Fibroblast of skin of left biceps (primary cell): ENCODE data around the gene MPI.
A peak's percentile ranks its signal among the peaks of the same experiment; 100 is the strongest.

Source experiments
- DNase-seq, 2 experiments: peaks; one replicate each; pipeline ENCODE4 v3.0.0-alpha.2; 2013; ENCODE audit warnings: low read depth in 2 of 2

MPI gene, protein sequence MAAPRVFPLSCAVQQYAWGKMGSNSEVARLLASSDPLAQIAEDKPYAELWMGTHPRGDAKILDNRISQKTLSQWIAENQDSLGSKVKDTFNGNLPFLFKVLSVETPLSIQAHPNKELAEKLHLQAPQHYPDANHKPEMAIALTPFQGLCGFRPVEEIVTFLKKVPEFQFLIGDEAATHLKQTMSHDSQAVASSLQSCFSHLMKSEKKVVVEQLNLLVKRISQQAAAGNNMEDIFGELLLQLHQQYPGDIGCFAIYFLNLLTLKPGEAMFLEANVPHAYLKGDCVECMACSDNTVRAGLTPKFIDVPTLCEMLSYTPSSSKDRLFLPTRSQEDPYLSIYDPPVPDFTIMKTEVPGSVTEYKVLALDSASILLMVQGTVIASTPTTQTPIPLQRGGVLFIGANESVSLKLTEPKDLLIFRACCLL

DNA sequence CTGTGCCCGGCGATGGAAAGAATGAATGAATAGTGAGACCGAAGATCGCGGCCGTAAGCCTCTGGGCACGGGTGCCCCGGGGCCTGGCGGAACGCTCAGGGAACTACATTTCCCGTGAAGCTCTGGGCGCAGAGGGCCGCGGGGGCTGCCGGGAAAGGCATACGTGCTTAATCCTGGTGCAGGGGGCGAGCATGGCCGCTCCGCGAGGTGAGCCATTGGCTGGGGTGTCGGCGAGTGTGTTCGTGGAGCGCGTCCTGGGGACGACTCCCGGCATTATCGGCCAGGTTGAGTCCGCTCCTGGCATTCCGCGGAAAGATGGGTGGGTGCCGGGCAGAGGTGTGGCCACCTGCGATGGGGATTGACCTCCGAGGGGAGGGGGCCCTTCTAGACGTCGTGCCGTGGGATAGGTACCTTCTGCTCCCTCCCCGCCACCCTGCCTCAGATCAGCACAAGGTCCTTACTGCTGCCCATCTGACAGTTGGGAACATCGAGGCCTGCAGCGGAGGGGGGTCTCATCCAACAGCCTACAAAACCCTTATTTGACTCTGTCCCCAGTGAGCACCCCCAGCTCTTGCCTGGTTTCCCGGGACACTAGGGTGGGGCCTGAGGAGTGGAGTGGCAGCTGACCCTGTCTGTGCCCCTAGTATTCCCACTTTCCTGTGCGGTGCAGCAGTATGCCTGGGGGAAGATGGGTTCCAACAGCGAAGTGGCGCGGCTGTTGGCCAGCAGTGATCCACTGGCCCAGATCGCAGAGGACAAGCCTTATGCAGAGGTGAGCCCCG lies at the start of gene MPI:
MPI (plus strand) TSS at position 160 of the 782 bp plus-strand sequence; CDS start at position 192, 32 bp downstream.
- DNase-seq = peak in 1 of 2 experiments; percentile 39

DNA sequence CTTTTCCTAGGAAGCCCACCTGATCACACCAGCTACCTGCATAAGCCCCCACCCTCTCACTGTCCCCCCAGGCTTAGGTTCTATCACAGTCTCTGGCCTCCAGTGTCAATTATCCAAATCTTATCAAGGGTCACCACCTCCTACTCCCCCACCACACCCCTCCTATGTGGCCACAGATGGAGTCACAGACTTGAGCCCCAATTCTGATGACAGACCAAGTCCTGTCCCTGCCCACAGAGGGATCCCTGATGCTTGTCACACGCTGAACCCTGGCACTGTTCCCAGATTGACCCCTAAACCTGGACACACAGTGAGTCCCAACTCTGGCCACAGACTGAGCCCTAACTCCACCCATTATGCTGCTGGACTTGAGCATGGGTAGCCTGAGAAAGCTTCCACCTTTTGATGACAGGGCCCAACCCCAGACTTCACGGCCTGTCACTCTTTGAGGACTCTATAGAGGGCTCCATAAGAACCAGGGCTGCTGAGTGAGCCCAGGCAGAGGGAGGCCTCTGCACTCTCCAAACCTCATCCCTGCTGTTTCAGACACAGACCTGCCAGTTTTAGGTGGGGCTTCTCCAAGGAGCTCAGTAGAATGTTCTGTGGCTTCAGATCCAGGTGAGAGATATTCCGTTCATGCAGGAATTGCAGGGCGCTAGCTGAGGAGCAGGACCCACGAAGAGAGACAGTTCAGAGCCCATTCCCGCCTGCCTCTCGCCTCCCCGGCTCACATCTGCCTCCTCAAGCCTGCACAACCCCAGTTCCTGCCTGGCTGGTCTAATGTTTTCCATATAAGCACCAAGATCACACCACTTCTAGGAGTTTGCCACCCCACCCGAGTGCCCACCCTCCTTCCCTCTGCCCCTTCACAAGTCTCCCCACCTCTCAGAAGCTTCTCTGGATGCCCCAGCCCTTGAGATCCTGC lies 48.7 kb upstream of the MPI start:
- no peak for DNase-seq

DNA sequence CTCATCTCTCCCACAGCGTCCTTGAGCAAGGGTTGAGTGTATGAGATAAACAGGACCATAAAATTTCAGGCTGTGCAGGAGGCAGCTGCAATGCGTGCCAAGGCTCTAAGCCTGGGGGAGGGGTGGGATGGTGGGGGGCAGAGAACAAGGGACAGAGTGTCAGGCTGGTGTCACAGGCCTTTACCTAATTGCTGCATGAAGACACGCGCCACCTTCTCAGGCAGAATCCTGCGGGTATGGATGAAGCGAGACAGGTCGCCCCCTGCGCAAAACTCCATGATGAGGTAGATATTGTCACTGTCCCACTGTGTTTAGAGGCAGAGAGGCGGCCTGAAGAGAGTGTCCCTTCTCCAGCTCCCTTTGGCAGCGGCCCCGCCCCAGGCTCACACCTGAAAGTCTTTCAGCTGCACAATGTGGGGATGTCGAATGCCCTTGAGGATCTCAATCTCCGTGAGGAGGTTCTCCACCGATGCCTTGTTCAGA lies 47.9 kb upstream of the MPI start:
- no peak for DNase-seq

DNA sequence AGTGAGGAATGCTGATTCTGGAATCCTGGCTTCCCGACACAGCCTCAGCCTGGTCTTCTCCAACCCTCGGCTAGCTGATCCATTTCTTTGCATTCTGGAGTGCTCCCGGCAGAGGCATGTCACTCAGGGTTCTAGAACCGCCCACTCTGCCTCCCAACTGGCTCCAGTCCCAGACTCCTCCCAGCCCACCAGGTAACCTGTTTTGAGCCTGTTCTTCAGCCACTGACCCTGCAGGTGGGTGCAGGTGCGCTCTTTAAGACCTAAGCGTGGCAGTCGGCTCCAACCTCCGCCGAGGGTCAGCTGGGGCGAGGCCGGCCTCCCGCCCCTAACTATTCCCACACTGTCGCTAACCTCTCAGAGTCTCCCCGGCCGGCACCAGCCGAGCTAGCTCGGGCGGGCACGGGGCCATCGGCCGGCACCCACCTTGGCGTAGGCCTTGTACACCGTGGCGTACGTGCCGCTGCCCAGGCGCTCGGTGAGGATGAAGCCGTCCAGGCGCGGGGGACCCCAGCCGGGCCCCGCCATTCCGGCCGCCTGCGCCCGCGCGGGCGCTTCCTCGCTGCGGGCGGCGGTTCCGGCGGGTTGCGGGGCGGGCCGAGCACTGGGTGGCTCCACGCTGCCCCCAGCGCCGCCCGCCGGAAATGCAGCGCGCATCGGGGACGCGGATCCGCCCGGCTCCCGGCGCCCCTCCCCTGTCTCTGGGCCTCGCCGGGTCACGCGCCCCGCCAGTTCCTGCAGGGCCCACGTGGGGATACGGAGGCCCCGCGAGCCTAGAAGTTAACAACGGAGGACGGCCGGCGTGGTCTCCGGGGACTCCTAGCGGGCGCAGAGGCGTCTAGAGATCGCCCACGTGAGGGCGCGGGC lies 47.0 kb upstream of the MPI start, which contains the start of gene ULK3:
ULK3 (minus strand) TSS at position 576 of the 864 bp plus-strand sequence; CDS start at position 525, 51 bp downstream.
- peak; percentile 56 to 60 for DNase-seq

DNA sequence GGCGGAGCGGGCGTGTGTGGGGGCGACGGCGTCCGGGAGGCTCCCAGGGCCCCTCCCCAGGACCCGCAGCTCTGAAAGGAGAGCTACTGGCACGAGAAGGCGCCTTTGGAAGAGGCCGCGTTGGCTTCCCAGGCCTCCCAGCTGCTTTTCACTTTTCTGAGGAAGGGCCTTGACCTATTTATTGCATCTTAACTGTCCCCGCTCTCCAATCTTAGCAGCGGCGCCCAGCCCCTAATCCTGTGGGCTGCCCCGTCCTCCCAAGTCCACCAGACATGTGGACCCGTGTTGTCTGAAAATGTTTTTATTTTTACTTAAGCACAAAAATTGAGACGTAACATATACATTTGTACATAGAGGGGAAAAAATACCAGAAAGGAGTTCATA lies 46.4 kb upstream of the MPI start:
- DNase-seq = no peak

DNA sequence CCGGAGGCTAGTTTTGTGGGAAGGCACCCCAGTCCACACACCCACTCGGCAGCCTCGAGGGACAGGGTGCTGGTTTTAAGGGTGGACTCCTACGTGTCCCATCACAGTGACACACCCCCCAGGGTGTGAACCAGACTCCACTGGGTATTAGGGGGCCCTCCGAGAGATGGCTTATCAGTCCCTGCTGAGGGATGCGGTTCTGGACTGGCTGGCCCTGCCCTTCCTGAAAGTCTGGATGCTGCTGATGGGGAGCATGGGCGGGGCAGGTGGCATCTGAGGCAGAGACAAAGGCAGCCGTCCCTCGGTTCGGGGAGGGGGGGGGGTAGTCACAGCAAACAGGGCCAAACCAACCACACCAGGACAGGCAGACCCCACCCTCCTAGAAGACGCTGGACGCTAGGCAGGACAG lies 45.9 kb upstream of the MPI start:
- DNase-seq = no peak

DNA sequence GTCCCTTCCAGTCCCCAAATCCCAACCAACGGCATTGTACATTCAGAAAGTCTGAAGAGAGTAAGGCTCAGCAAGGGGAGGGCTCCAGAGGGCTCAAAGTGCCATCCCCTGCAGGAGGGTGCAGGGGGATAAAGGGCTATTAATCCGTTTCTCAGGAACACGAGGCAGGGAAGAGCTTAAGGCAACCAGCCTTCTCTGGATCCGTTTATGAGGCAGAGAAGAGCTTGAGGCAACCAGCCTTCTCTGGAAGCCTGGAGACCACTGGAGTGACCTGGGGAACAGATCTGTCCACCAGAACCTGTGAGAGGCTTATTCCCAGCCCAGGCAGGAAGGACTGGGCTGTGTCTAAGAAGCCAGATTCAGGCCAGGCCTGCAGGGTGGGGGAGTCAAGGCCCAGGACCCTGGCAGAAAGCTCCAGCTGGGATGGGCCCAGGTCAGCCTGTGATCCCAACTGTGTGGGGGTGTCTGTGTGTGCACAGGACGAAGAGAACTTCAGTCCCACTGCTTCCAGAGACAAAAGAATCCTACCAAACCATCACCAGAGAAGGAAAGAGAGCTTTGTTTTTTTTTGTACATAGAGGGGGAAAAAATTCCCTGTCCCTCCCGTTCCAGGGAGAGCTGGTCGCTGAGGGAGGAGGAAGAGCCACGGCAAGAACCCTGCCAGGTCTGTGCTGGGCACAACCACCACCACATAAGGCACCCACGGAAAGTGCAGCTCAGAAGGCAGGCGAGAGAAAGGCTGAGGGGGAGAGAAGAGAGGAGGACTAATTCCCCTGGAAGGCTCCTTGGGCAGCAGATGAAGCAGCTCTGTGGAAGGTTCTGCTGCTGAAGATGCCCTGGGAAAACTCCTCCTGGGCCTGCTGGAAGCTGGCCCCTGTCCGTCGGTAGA lies 45.3 kb upstream of the MPI start:
- no peak for DNase-seq

DNA sequence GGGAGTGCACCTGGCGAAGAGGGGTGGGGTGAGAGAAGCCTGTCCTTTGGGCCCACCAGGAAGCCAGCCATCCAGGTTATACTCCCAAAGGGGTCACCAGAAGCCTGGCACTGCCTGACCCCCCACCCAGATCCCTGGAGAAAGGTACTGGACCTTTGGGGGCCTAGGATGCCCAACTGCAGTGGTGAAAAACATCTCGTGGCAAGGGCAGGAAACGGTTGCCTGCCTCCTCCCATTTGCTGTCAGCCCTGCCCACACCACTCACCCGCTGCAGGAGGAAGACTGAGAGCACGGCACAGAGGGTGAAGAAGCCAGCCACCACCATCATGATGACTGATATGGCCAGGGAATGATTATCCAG lies 44.7 kb upstream of the MPI start:
- DNase-seq = no peak

DNA sequence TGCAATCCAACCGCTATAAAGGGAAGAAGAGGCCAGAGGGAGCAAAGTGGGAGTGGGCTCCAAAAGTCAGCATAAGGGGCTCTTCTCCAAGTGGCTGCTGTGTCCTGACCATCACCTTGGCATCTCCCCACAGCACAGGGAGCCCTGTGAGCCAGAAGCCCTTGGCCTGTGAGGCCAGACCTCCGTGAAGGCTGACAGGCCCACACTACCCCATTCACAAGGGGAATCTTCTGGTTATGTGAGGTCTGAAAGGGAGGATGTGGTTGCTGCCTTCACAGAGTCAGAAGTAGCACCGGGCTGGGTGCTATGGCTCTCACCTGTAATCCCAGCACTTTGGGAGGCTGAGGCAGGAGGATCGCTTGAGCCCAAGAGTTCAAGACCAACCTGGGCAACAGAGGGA lies 44.3 kb upstream of the MPI start:
- no peak for DNase-seq

DNA sequence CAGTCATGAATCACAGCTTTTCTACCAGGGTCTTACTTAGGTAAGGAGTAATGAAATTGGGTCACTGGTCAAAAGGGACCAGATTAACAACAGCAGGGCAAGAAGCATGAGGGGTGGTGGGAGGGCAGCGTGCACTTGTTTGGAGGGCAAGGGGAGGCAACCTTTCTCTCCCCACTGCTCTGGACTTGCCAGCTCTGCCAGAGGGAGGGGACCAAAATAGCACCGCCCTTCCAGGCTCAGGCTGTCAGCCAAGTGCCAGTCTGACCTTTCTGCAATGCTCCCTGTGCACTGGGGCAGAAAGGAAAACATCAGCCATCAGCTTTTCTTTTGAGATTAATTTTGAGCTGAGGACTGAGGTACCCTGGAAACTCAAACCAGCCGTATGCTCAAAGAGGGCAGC lies 42.4 kb upstream of the MPI start:
- no peak for DNase-seq

DNA sequence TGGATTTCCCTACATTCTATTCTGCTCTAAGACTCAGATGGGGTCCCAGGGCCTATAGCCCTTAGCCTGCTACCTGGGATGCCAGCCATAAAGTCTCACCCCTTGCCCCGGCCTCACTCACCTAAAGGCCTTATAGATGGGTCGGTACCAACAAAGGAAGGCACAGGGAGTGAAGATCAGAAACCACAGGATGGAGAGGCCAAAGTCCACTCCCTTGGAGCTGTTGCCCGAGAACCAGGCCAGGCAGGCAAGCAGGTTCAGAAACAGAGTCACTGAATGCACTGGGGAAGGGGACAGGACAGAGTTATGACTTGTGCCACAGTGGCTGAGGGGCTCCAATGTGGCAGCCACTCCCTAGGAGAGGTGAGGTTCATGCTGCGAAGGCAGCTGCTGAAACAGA lies 39.4 kb upstream of the MPI start:
- DNase-seq = no peak

DNA sequence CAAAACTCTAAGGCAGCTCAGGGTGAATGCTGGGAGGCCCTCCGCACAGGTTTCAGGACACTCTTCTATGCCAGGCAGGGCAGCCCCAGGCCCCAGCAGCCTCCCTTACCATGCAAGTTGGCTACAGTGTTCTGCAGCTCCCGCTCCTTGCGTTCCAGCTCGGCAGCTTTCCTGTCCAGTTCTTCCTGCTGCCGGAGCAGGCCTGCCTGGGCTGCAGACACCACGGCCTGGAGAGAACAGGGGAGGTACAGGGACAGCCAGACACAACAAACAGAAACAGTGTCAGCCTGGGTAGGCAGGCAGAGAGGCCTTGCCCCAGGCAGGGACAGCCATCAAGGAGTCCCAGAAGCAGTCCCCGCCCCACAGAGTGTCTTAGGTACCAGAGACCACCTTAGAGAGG lies 37.9 kb upstream of the MPI start:
- DNase-seq = no peak

DNA sequence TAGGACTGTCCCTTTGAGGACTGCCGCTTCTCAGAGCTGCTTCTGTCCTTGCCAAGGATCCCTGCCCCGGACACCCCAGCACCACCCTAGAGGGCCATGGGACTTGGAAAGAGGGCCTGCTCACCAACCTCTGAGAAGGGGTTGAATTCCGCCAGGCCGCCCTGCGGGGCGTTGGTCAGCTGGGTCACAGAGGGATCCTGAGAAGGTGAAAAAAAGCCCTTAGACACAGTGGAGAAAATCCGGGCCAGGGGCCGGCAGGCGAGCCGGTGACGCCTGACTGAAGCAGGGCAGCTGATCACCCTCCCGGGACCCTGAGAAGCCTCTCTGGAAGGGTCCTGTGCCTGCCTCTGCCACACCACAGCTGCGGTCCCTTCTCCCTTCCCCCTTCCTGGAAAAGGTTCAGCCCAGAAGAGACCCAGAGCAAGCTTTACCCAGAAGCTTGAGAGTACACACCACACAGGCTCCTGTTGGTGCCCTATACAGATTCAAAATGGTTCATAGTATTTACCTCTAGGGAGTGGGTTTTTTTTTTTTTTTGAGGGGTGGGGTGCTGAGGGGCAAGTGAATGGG lies 35.3 kb upstream of the MPI start:
- no peak for DNase-seq

DNA sequence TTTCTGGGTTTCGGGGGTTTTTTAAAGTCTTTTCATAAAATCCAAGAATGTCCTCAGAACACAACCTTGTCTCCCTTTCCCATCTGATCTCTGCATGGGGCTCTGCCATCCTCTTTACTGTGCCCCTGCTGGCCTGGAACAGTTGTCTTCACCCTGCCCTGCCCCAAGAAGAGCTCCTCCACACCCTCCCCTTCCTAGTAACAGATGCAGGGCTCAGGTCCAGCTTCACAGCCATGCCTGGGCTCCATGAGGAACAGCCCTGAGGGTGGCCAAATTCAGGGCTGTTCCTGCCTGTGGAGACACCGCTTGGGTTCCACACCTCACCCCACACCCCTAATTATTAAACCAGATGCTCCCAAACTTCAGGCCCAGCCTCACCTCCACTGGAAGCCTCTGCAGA lies 34.0 kb upstream of the MPI start:
- no peak for DNase-seq

DNA sequence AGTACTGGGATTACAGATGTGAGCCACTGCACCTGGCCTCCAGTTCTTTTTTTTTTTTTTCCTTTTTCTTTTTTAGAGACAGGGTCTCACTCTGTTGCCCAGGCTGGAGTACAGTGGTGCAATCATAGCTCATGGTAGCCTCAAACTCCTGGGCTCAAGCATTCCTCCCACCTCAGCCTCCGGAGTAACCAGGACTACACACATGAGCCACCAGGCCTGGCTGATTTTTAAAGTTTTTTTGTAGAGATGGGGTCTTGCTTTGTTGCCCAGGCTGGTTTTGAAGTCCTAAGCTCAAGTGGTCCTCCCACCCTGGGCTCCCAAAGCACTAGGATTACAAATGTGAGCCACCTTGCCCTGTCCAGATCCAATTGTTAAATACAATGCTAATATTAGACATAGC lies 33.3 kb upstream of the MPI start:
- no peak for DNase-seq

DNA sequence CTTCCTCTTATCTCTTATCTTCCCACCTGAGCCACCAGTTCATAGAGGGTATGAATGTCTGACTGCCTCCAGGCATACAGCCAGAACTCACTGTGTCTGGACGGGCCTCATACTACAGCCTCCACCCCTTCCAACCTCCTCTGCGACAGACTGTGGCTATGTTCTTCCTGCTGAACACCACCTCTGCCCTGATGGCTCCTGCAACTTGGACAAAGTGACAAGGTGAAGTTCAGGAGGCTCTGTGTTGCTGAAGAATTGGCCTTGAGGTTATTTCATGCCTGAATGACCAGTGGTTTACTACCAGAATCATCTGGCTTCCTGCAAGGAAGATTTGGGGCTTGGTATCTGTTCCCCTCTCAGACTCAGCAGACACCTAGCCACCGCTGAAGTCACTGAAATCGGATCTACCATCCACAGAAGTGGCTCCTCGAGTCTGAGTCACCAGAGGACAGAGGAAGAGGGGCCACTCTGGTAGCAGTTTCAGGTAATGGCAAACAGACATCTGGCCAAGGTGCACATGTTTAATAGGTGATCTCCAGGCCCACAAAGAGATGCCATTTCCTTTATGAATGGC lies 32.7 kb upstream of the MPI start:
- no peak for DNase-seq

DNA sequence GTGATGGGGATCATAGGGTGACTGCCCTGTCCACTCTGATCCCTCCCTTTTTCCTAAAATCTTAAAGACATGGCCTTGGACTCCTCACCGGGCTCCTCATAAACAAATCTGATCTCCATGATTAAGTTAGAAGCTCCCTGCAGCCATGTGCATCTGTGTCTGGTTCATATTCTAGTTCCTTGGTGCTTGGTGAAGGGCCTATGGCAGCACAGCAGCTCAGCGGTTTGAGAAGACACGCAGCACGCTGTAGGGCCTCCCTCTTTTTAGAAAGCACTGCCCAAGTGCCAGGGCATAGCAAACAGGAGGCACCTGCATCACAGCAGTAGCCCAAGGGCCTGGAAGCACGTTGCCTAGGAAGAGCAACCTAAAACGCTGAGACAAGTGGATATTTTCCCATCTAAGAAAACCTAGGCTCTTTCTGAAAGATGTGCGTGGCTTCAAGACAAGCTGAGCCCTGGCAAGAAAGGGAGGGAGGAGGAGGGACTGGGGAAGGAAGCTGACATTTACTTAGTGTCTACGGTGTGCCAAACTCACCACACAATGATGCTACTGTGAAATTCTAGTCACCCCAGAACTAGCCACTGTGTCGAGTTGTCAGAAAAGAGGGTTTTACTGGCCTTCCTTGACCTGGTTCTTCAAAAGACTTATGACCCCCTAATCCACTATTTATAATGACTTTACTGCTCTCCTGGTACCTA lies 32.0 kb upstream of the MPI start:
- no peak for DNase-seq

DNA sequence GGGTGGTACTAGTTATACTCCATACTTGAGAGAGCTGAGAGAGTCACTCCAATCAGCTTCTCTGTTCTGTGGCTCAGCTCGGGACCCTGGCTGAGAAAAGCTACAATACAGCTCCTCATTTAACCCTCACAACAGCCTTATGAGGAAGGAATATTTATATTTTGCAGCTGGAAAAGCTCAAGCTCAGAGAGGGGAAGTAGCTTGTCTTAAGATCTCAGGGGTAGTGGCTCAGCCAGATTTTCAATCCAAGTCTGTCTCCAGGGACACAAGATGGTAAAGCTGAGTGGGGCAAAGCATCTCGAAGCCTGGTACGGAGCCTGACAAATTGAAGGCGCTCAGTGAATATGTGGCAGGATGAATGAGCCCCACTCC lies 31.5 kb upstream of the MPI start:
- DNase-seq = no peak
